ENCODE data around the gene UXS1. TPM values are rescaled to one million over a fixed set of nuclear protein-coding genes. Genes with fewer than 3 reads are reported as not detected.

UXS1 gene
- total RNA-seq, 1 experiment from 2014 or later, result 31.2 TPM

DNA sequence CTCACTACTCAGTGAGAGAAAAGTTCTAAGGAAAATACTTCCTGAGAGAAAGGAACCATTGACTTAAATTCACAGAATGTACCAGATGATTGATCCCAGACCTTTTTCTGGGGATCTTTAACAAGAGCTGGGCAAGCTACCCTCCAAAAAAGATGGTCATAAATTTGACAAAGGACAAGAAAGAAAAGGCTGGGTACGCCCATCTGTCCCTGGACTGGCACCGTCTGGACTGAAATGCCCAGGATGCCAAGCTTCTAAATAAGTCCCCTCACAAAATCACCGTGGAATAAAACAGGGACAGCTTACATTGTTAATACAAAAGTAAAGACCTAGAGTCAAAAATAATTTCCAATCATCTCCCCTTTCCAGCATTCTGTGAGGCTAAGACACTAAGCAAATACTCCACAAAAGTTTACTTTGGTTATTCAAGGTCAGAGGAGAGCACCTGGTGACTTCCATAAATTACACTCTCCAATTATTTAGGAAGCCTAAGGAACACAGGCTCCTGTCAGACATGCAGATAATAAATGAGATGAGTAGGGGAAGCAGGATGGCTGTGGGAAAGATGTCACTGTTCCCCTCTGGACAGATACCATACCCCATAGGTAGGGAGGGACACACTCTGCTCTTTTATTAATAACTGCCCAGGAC lies 69.9 kb downstream of the UXS1 start:
- intact Hi-C loops (cut with micrococcal nuclease), result no loop called here
- no peak for DNase-seq (ENCODE audit: unreplicated experiment)
- BruUV-seq (replicated peaks), result no TSS peak
- CTCF ChIA-PET, result no interaction called here
- Mint-ChIP-seq H3K4me3 (ENCODE audit: unreplicated experiment) (no peak overlapping the region), H3K9me3 (ENCODE audit: unreplicated experiment) (no peaks in the 10 kb centered on the region), H3K27ac (ENCODE audit: low read depth, unreplicated experiment) (no peak overlapping the region), H3K36me3 (ENCODE audit: insufficient read depth, unreplicated experiment) (peaks cover 7% of the 10 kb centered on the region), H3K4me1 (ENCODE audit: insufficient read depth, unreplicated experiment) (peaks cover 12% of the 10 kb centered on the region), H3K27me3 (ENCODE audit: insufficient read depth, unreplicated experiment) (no peaks in the 10 kb centered on the region)
- POLR2A ChIA-PET, result interaction anchor here (1.2 kb wide), 1 partner anchor 69 kb away, joined by 7 read pairs; no protein-coding TSS in a partner anchor
- TF ChIP-seq, protein P1, sequence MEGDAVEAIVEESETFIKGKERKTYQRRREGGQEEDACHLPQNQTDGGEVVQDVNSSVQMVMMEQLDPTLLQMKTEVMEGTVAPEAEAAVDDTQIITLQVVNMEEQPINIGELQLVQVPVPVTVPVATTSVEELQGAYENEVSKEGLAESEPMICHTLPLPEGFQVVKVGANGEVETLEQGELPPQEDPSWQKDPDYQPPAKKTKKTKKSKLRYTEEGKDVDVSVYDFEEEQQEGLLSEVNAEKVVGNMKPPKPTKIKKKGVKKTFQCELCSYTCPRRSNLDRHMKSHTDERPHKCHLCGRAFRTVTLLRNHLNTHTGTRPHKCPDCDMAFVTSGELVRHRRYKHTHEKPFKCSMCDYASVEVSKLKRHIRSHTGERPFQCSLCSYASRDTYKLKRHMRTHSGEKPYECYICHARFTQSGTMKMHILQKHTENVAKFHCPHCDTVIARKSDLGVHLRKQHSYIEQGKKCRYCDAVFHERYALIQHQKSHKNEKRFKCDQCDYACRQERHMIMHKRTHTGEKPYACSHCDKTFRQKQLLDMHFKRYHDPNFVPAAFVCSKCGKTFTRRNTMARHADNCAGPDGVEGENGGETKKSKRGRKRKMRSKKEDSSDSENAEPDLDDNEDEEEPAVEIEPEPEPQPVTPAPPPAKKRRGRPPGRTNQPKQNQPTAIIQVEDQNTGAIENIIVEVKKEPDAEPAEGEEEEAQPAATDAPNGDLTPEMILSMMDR (IDR thresholded peaks at IDR 0.05; ENCODE audit: unreplicated experiment), result no peak

DNA sequence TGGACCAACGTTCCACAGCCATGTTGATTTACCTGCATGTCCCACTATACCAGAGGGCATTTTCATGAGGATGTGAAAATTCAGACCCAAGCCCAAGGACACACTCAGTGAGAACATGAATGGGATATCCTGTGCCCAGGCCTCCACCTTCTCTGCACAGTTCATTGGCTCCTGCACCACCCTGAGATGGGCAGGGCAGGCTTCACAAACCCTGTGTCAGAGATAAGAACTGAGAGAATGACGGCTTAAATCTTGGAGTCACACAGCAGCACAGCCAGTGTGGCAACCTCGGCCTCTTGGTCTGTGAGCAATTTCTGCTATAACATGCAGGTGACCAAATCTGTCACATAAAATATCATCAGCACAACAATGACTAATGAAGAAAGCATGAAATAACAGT lies 71.9 kb downstream of the UXS1 start:
- Mint-ChIP-seq H3K27ac (ENCODE audit: low read depth, unreplicated experiment) (no peak overlapping the region), H3K4me1 (ENCODE audit: insufficient read depth, unreplicated experiment) (peaks cover 12% of the 10 kb centered on the region), H3K4me3 (ENCODE audit: unreplicated experiment) (no peak overlapping the region), H3K27me3 (ENCODE audit: insufficient read depth, unreplicated experiment) (no peaks in the 10 kb centered on the region), H3K36me3 (ENCODE audit: insufficient read depth, unreplicated experiment) (peaks cover 12% of the 10 kb centered on the region), H3K9me3 (ENCODE audit: unreplicated experiment) (no peaks in the 10 kb centered on the region)
- BruUV-seq (replicated peaks), result no TSS peak
- TF ChIP-seq, protein P1 (IDR thresholded peaks at IDR 0.05; ENCODE audit: unreplicated experiment), result no peak
- POLR2A ChIA-PET, result no interaction called here
- no peak for DNase-seq (ENCODE audit: unreplicated experiment)
- CTCF ChIA-PET, result no interaction called here
- intact Hi-C loops (cut with micrococcal nuclease), result no loop called here

DNA sequence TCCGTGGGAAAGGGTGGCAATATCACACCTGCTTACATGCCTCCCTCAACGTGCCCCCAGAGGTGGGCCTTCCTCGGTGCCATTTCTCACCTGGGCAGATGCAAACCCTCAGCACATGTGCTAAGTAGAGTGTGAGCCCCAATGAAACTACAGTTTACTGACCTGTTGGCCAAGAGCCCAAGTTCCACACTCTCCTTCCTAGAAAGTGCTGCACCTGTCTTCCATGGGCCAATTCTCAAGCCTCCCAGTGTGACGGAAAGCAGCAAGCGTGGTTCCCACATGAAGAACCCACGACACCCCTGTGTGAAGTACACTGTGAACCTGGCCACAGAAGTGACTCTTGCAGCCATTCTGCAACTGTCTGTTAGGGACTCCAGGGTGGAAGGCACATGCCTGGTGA lies 73.7 kb downstream of the UXS1 start:
- TF ChIP-seq, protein P1 (IDR thresholded peaks at IDR 0.05; ENCODE audit: unreplicated experiment), result no peak
- ChIA-PET POLR2A (no interaction called here), CTCF (no interaction called here)
- Mint-ChIP-seq H3K9me3 (ENCODE audit: unreplicated experiment) (no peaks in the 10 kb centered on the region), H3K4me1 (ENCODE audit: insufficient read depth, unreplicated experiment) (peaks cover 12% of the 10 kb centered on the region), H3K36me3 (ENCODE audit: insufficient read depth, unreplicated experiment) (peaks cover 12% of the 10 kb centered on the region), H3K27ac (ENCODE audit: low read depth, unreplicated experiment) (no peak overlapping the region), H3K4me3 (ENCODE audit: unreplicated experiment) (no peak overlapping the region), H3K27me3 (ENCODE audit: insufficient read depth, unreplicated experiment) (no peaks in the 10 kb centered on the region)
- intact Hi-C loops (cut with micrococcal nuclease), result no loop called here
- BruUV-seq (replicated peaks), result no TSS peak
- DNase-seq (ENCODE audit: unreplicated experiment), result no peak

DNA sequence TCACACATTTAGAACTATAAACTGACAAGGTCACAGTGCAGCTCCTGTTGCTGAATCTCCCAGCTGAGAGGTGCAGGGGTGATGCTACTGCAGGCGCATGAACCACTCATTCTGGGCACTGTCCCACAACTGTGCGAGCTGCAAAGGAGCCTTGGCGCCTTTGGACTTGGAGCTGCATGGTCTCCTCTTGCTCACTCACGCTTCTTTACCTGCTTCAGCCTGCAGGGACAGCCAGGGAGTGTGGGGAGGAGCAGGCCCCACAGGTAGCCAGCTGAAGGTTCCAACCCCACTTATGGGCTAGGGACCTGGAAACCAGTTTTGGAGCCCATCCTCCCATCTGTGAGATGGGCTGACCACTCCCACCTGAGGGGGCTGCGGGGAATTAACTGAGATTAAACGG lies 75.0 kb downstream of the UXS1 start:
- H3K9me3 Mint-ChIP-seq (ENCODE audit: unreplicated experiment), result no peaks in the 10 kb centered on the region
- POLR2A ChIA-PET, result interaction anchor here (0.7 kb wide), 1 partner anchor 418 kb away, joined by 3 read pairs; no protein-coding TSS in a partner anchor
- H3K27ac Mint-ChIP-seq (ENCODE audit: low read depth, unreplicated experiment), result no peak overlapping the region
- H3K4me3 Mint-ChIP-seq (ENCODE audit: unreplicated experiment), result no peak overlapping the region
- H3K4me1 Mint-ChIP-seq (ENCODE audit: insufficient read depth, unreplicated experiment), result peaks cover 11% of the 10 kb centered on the region
- BruUV-seq (replicated peaks), result no TSS peak
- CTCF ChIA-PET, result no interaction called here
- H3K36me3 Mint-ChIP-seq (ENCODE audit: insufficient read depth, unreplicated experiment), result peaks cover 12% of the 10 kb centered on the region
- TF ChIP-seq, protein P1 (IDR thresholded peaks at IDR 0.05; ENCODE audit: unreplicated experiment), result no peak
- H3K27me3 Mint-ChIP-seq (ENCODE audit: insufficient read depth, unreplicated experiment), result no peaks in the 10 kb centered on the region
- intact Hi-C loops (cut with micrococcal nuclease), result no loop called here
- no peak for DNase-seq (ENCODE audit: unreplicated experiment)

Measured in MCF 10A (cell line).